H1 (cell line): Measurements from ENCODE around the gene GDAP2. TPM values are rescaled to one million over a fixed set of nuclear protein-coding genes. Genes with fewer than 3 reads are reported as not detected.

Experiments
- CTCF ChIA-PET: fragments of 300-600 bp; sonication (Branson Sonifier 250); formaldehyde crosslinking; loops from one replicate; lab custom pipeline; 2021; ENCODE audit not compliant: partially characterized antibody; lab: Charles Lee
- POLR2A ChIA-PET: fragments of 300-600 bp; sonication (Branson Sonifier 250); formaldehyde crosslinking; loops from one replicate; lab custom pipeline; 2021; ENCODE audit warnings: inconsistent platforms; ENCODE audit not compliant: partially characterized antibody; lab: Charles Lee
- DNase-seq, 2 experiments: peaks; one replicate each; pipeline versions ENCODE4 v3.0.0 to v3.0.0-alpha.2; 2010 to 2022; ENCODE audit warnings: low spot score in 2 of 2, low read depth in 1 of 2, mixed read lengths in 1 of 2
- FAIRE-seq: peaks from 2 replicates; lab custom pipeline; 2011; peaks lifted over from hg19 to GRCh38; lab: Jason Lieb, UNC
- H2AFZ ChIP-seq: 2 replicates; pipeline ENCODE4 v1.8.1; 2012; ENCODE audit warnings: low read length, inconsistent platforms
- H2AK5ac ChIP-seq: 2 replicates; pipeline ENCODE4 v1.6.1; 2013; ENCODE audit warnings: low read depth, low read length
- H2BK120ac ChIP-seq: replicated peaks from 2 replicates; pipeline ENCODE3; 2013; ENCODE audit warnings: low read depth, low read length, inconsistent platforms
- H2BK12ac ChIP-seq: 2 replicates; pipeline ENCODE4 v1.6.1; 2013; ENCODE audit warnings: low read depth, low read length
- H2BK15ac ChIP-seq: 2 replicates; pipeline ENCODE4 v1.6.1; 2013; ENCODE audit warnings: low read length
- H2BK20ac ChIP-seq: 2 replicates; pipeline ENCODE4 v1.6.1; 2013; ENCODE audit warnings: low read length
- H2BK5ac ChIP-seq: 2 replicates; pipeline ENCODE4 v1.6.1; 2013; ENCODE audit warnings: low read depth, low read length
- H3K14ac ChIP-seq: 2 replicates; pipeline ENCODE4 v1.6.1; 2013; ENCODE audit warnings: inconsistent platforms; ENCODE audit not compliant: insufficient read length
- H3K18ac ChIP-seq: 2 replicates; pipeline ENCODE4 v1.6.1; 2013; ENCODE audit warnings: low read length; ENCODE audit errors: extremely low read depth
- H3K23ac ChIP-seq: 2 replicates; pipeline ENCODE4 v1.6.1; 2013; ENCODE audit warnings: inconsistent platforms; ENCODE audit not compliant: insufficient read length
- H3K23me2 ChIP-seq: 2 replicates; pipeline ENCODE4 v1.6.1; 2013; ENCODE audit warnings: low read depth, low read length
- H3K27ac ChIP-seq: 2 replicates; pipeline ENCODE4 v1.6.1; 2011; ENCODE audit warnings: low read depth, low read length, inconsistent platforms
- H3K27me3 ChIP-seq, 4 experiments: replicated peaks in 1 of 4; 1 replicate in 1 of 4; 2 replicates in 3 of 4; pipeline versions ENCODE4 v1.6.1 to v1.8.1; 2011 to 2013; ENCODE audit warnings: low read length in 3 of 4, mild to moderate bottlenecking in 3 of 4, inconsistent platforms in 2 of 4, mixed read lengths in 2 of 4, moderate library complexity in 1 of 4; ENCODE audit not compliant: control insufficient read depth in 3 of 4, insufficient read depth in 3 of 4; ENCODE audit errors: extremely low read depth in 1 of 4
- H3K36me3 ChIP-seq, 4 experiments: 2 replicates each; pipeline versions ENCODE4 v1.6.1 to v1.8.1; 2011 to 2013; ENCODE audit warnings: mild to moderate bottlenecking in 4 of 4, low read length in 3 of 4, moderate library complexity in 2 of 4, control low read depth in 1 of 4, inconsistent platforms in 1 of 4; ENCODE audit not compliant: insufficient read depth in 4 of 4, control insufficient read depth in 2 of 4
- H3K4ac ChIP-seq: replicated peaks from 2 replicates; pipeline ENCODE3; 2013; ENCODE audit warnings: low read length, low read depth, mixed read lengths, inconsistent platforms; ENCODE audit not compliant: insufficient read length
- H3K4me1 ChIP-seq, 4 experiments: replicated peaks in 1 of 4; 1 replicate in 1 of 4; 2 replicates in 3 of 4; pipeline versions ENCODE4 v1.6.1 to v1.8.1; 2011 to 2013; ENCODE audit warnings: low read length in 3 of 4, inconsistent platforms in 2 of 4, mixed read lengths in 1 of 4; ENCODE audit not compliant: insufficient read depth in 4 of 4, control insufficient read depth in 3 of 4
- H3K4me2 ChIP-seq, 2 experiments: 2 replicates each; pipeline versions ENCODE4 v1.6.1 to v1.8.1; 2011 to 2013; ENCODE audit warnings: low read depth in 2 of 2, low read length in 2 of 2, control low read depth in 1 of 2, inconsistent platforms in 1 of 2, mild to moderate bottlenecking in 1 of 2; ENCODE audit not compliant: insufficient read depth in 1 of 2
- H3K4me3 ChIP-seq, 4 experiments: fragments of 200-600, 300-600 bp in 1 of 4; sonication (generic), shearing (Covaris generic), sonication (Bioruptor Twin) in 1 of 4; 2 replicates each; pipeline versions ENCODE4 v1.5.1 to v1.8.1; 2011 to 2016; ENCODE audit warnings: low read length in 4 of 4, low read depth in 3 of 4, control low read depth in 2 of 4, inconsistent platforms in 2 of 4, mild to moderate bottlenecking in 2 of 4, mixed read lengths in 1 of 4, moderate library complexity in 1 of 4; ENCODE audit not compliant: insufficient read depth in 2 of 4; ENCODE audit errors: extremely low read depth in 1 of 4
- H3K56ac ChIP-seq: replicated peaks from 2 replicates; pipeline ENCODE3; 2013; ENCODE audit warnings: low read depth, mild to moderate bottlenecking, mixed read lengths, low read length, inconsistent platforms; ENCODE audit not compliant: insufficient read length
- H3K79me1 ChIP-seq: 2 replicates; pipeline ENCODE4 v1.6.1; 2013; ENCODE audit warnings: low read depth, low read length, control low read depth
- H3K79me2 ChIP-seq, 2 experiments: 2 replicates each; pipeline versions ENCODE4 v1.6.1 to v1.8.1; 2012 to 2013; ENCODE audit warnings: low read length in 2 of 2, mild to moderate bottlenecking in 2 of 2, inconsistent platforms in 1 of 2; ENCODE audit not compliant: insufficient read depth in 2 of 2, control insufficient read depth in 1 of 2
- H3K9ac ChIP-seq, 4 experiments: replicated peaks in 1 of 4; 1 replicate in 1 of 4; 2 replicates in 3 of 4; pipeline versions ENCODE4 v1.6.1 to v1.8.1; 2011 to 2013; ENCODE audit warnings: low read depth in 3 of 4, low read length in 3 of 4, control low read depth in 2 of 4, mild to moderate bottlenecking in 2 of 4, moderate library complexity in 2 of 4, inconsistent platforms in 1 of 4; ENCODE audit errors: extremely low read depth in 1 of 4
- H3K9me3 ChIP-seq, 2 experiments: 2 replicates each; pipeline versions ENCODE4 v1.6.1 to v1.8.1; 2012 to 2013; ENCODE audit warnings: mild to moderate bottlenecking in 2 of 2, moderate library complexity in 2 of 2, control low read depth in 1 of 2, inconsistent platforms in 1 of 2, low read depth in 1 of 2, low read length in 1 of 2, mixed read lengths in 1 of 2; ENCODE audit not compliant: insufficient read depth in 2 of 2
- H4K20me1 ChIP-seq, 2 experiments: replicated peaks in 1 of 2; 2 replicates each; pipeline versions ENCODE3 to v1.8.1; 2011 to 2013; ENCODE audit warnings: inconsistent platforms in 2 of 2, low read length in 2 of 2, mild to moderate bottlenecking in 1 of 2; ENCODE audit not compliant: insufficient read depth in 2 of 2, control insufficient read depth in 1 of 2
- H4K5ac ChIP-seq: 2 replicates; pipeline ENCODE4 v1.6.1; 2013; ENCODE audit warnings: low read length, low read depth, mixed read lengths, inconsistent platforms; ENCODE audit not compliant: insufficient read length
- H4K8ac ChIP-seq: 2 replicates; pipeline ENCODE4 v1.8.0; 2013; ENCODE audit warnings: mild to moderate bottlenecking, moderate library complexity, low read length, inconsistent platforms; ENCODE audit not compliant: insufficient read depth; ENCODE audit errors: extremely low read depth
- H4K91ac ChIP-seq: replicated peaks from 2 replicates; pipeline ENCODE3; 2013; ENCODE audit warnings: low read length, mixed read lengths, inconsistent platforms; ENCODE audit not compliant: insufficient read length
- BRCA1 ChIP-seq: IDR thresholded peaks from 2 replicates; pipeline ENCODE4 v1.6.1; 2012; ENCODE audit warnings: low read depth, low read length, improper control_type of control experiment
- CBX5 ChIP-seq: fragments of 300-800, 300-1000 bp; sonication (generic); IDR thresholded peaks from 2 replicates; pipeline ENCODE4 v1.7.1; 2016; ENCODE audit warnings: antibody characterized with exemption, low read length, low read depth
- MAFK ChIP-seq: IDR thresholded peaks from 2 replicates; pipeline ENCODE4 v1.6.1; 2012; ENCODE audit warnings: low read depth, mild to moderate bottlenecking, improper control_type of control experiment, low read length
- PHF8 ChIP-seq: fragments of 200-600 bp; sonication (generic); conservative IDR thresholded peaks from 2 replicates; pipeline ENCODE4 v1.7.1; 2012; ENCODE audit warnings: low read depth, mild to moderate bottlenecking, inconsistent platforms, low read length, moderate library complexity
- RFX5 ChIP-seq: IDR thresholded peaks from 2 replicates; pipeline ENCODE4 v1.6.1; 2011; ENCODE audit warnings: low read depth, low read length, improper control_type of control experiment, borderline replicate concordance
- RNF2 ChIP-seq: fragments of 200-900, 300-1000 bp; sonication (generic); IDR thresholded peaks from 2 replicates; pipeline ENCODE4 v1.7.1; 2016; ENCODE audit warnings: borderline replicate concordance, low read depth, mild to moderate bottlenecking, antibody characterized with exemption, low read length; ENCODE audit not compliant: poor library complexity, severe bottlenecking; ENCODE audit errors: missing control alignments
- SIRT6 ChIP-seq: IDR thresholded peaks from one replicate; pipeline ENCODE4 v1.7.1; 2012; ENCODE audit warnings: low read length, inconsistent platforms
- SIX5 ChIP-seq: IDR thresholded peaks from 2 replicates; pipeline ENCODE4 v1.6.1; 2011; ENCODE audit warnings: mild to moderate bottlenecking, low read depth, low read length
- SP2 ChIP-seq: IDR thresholded peaks from 2 replicates; pipeline ENCODE4 v1.6.1; 2012; ENCODE audit warnings: mild to moderate bottlenecking, low read length, inconsistent platforms
- TAF1 ChIP-seq: IDR thresholded peaks from 2 replicates; pipeline ENCODE4 v1.6.1; 2011; ENCODE audit warnings: mild to moderate bottlenecking, low read depth, low read length
- YY1 ChIP-seq: IDR thresholded peaks from 2 replicates; pipeline ENCODE4 v1.6.1; 2011; ENCODE audit warnings: low read depth, mild to moderate bottlenecking, low read length
- ZNF274 ChIP-seq: IDR thresholded peaks from 2 replicates; pipeline ENCODE4 v1.7.0; 2012; ENCODE audit warnings: low read length, borderline replicate concordance; ENCODE audit errors: extremely low read depth
- WGBS, 2 experiments: shearing (Covaris generic) in 1 of 2; methylation state at CpG; one replicate each; pipeline versions ENCODE4 v1.1.6 to v1.1.7; 2013 to 2015; ENCODE audit warnings: low lambda C conversion rate in 2 of 2, mixed read lengths in 2 of 2, inconsistent platforms in 1 of 2, low coverage in 1 of 2, missing lambda C conversion rate in 1 of 2; ENCODE audit not compliant: insufficient replicate concordance in 2 of 2, insufficient coverage in 1 of 2, insufficient read length in 1 of 2; ENCODE audit errors: extremely low coverage in 1 of 2, missing lambda C conversion rate in 1 of 2; 5-methylcytosine and 5-hydroxymethylcytosine counted together
- polyA plus RNA-seq, 7 experiments: library from polyadenylated mRNA; depleted of rRNA in 3 of 7; stranded (reverse) in 5 of 7; unstranded in 2 of 7; fragments of >200 nt in 5 of 7; fragments of 200-250 nt in 2 of 7; gene quantifications; 1 replicate in 5 of 7; 2 replicates in 1 of 7; 4 replicates in 1 of 7; pipeline versions ENCODE4 v1.2.1 to v1.2.3, GENCODE V29; 2011 to 2013; ENCODE audit warnings: missing spikeins in 2 of 7, mixed read lengths in 2 of 7
- total RNA-seq: library from RNA; stranded (reverse); fragmentation: NEBNext Ultra II Directional; extraction: Animal tissue kit (Norgen Biotek cat#: 25700); gene quantifications from 2 replicates; pipeline ENCODE4 v1.2.1, GENCODE V29; 2021
- TF ChIP-seq, protein P1 (sequence below): IDR thresholded peaks from 2 replicates; pipeline ENCODE4 v1.6.1; 2011; ENCODE audit warnings: low read length, improper control_type of control experiment

The GDAP2 gene
- total and polyA plus RNA-seq, 2 of the 8 experiments (the other 6 are each of a cell fraction or from before 2014, with no cell fraction given) = 8.6 to 27.8 TPM

DNA sequence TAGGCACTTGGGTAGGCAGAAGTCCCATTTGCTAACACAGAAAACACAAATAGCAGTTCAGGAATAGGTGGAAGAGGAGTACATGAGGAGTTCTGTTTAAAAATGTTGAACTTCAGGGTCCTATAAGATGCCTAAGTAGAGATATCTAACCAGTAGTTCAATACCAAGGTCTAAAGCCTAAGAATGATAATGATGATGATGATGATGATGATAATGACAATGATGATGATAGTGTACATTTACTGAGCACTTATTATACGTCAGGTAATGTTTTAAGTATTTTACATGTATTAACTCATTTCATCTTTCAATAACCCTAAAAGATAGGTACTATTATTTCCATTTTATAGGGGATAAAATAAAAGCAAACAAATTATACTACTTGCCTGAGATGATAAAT is 50.1 kb downstream of the GDAP2 start:
- H3K36me3 ChIP-seq = peaks cover 0 to 20% (median 4%) of the 10 kb centered on the region in 4 experiments; a peak in 5 of 8 replicates
- TF ChIP-seq MAFK = no peak
- TF ChIP-seq SIX5 = no peak
- no peak for TF ChIP-seq TAF1
- TF ChIP-seq PHF8 = no peak
- TF ChIP-seq RNF2 = no peak
- no peak for TF ChIP-seq CBX5
- TF ChIP-seq, protein P1, sequence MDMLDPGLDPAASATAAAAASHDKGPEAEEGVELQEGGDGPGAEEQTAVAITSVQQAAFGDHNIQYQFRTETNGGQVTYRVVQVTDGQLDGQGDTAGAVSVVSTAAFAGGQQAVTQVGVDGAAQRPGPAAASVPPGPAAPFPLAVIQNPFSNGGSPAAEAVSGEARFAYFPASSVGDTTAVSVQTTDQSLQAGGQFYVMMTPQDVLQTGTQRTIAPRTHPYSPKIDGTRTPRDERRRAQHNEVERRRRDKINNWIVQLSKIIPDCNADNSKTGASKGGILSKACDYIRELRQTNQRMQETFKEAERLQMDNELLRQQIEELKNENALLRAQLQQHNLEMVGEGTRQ = no peak
- TF ChIP-seq YY1 = no peak
- no peak for TF ChIP-seq BRCA1
- TF ChIP-seq RFX5 = no peak
- no peak for TF ChIP-seq SP2
- TF ChIP-seq SIRT6 = no peak
- TF ChIP-seq ZNF274 = no peak

More for the DNA sequence above, 50.1 kb downstream of the GDAP2 start:
- Histone ChIP-seq H3K79me2 (no peaks in the 10 kb centered on the region), H4K91ac (no peak overlapping the region), H4K5ac (no peak overlapping the region), H4K8ac (no peak overlapping the region), H3K27ac (no peak overlapping the region), H3K23me2 (no peaks in the 10 kb centered on the region), H3K4me2 (no peak overlapping the region), H3K18ac (no peak overlapping the region), H3K23ac (no peak overlapping the region), H2BK5ac (no peak overlapping the region), H3K56ac (no peak overlapping the region), H4K20me1 (peaks cover 0 to 2% of the 10 kb centered on the region in 2 experiments), H3K79me1 (no peaks in the 10 kb centered on the region), H3K4me1 (no peaks in the 10 kb centered on the region), H3K27me3 (no peaks in the 10 kb centered on the region), H3K4ac (no peak overlapping the region), H3K14ac (no peak overlapping the region), H3K4me3 (no peak overlapping the region), H2AFZ (no peak overlapping the region), H3K9ac (no peak overlapping the region), H2BK20ac (no peak overlapping the region), H2BK120ac (no peak overlapping the region), H3K9me3 (no peaks in the 10 kb centered on the region), H2BK15ac (no peak overlapping the region), H2AK5ac (no peak overlapping the region), H2BK12ac (no peak overlapping the region)
- ChIA-PET CTCF (interaction anchor here (1.9 to 2.0 kb wide), 2 partner anchors 9 to 16 kb away, joined by 5 to 7 read pairs; no protein-coding TSS in a partner anchor), POLR2A (no interaction called here)
- FAIRE-seq (no peak), DNase-seq (no peak)
- WGBS, 2 experiments = 75% methylated on average over 1 of the region's 1 CpG; no CpG with 5 or more reads in 1 of the 2 experiments
